ENCODE results near the gene AGPAT2. TPM values are rescaled to one million over a fixed set of nuclear protein-coding genes. Genes with fewer than 3 reads are reported as not detected.
A peak's percentile ranks its signal among the peaks of the same experiment; 100 is the strongest.

AGPAT2 gene
- total RNA-seq, 1 experiment from 2014 or later = 30.4 TPM

DNA sequence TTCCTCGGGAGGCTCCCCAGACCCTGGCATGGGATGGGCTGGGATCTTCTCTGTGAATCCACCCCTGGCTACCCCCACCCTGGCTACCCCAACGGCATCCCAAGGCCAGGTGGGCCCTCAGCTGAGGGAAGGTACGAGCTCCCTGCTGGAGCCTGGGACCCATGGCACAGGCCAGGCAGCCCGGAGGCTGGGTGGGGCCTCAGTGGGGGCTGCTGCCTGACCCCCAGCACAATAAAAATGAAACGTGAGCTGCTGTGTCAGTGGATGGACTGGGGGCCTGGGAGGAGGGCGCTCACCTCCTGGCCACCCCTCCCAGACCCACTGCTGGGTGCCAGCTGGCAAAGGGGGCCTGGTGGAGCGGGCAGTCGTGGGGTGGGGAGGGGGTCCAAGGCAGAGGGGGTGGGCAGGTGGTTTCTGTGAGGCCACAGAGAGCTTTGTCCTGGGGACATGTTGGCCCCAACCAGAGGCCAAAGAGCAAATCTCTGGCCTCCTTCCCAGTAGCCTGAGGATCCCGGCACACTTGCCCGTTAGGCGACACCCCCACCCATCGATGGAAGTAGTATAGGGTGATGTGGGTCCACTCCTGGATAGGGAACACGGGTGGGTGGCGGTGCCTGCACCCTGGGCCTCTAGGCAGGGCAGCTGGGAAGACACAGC lies 14.7 kb downstream of the AGPAT2 start:
- no peaks in the 10 kb centered on the region for H3K4me1 Mint-ChIP-seq (ENCODE audit: insufficient read depth, unreplicated experiment)
- H3K4me3 Mint-ChIP-seq (ENCODE audit: unreplicated experiment) = no peak overlapping the region
- TF ChIP-seq CTCF (IDR thresholded peaks at IDR 0.05; ENCODE audit: unreplicated experiment) = no peak
- no peak overlapping the region for H3K27ac Mint-ChIP-seq (ENCODE audit: low read depth, unreplicated experiment)
- no peak for DNase-seq (ENCODE audit: unreplicated experiment)
- no peaks in the 10 kb centered on the region for H3K27me3 Mint-ChIP-seq (ENCODE audit: insufficient read depth, unreplicated experiment)
- intact Hi-C loops (cut with micrococcal nuclease) = no loop called here
- no TSS peak for BruUV-seq (replicated peaks)
- ChIA-PET CTCF (interaction anchor here (0.7 to 3.4 kb wide), 9 partner anchors 8 to 283 kb away, joined by 3 to 22 read pairs (median 3); no protein-coding TSS in a partner anchor), POLR2A (interaction anchor here (0.7 to 1.2 kb wide), 3 partner anchors 14 to 335 kb away, joined by 3 to 4 read pairs (median 4); no protein-coding TSS in a partner anchor)
- no peaks in the 10 kb centered on the region for H3K9me3 Mint-ChIP-seq (ENCODE audit: unreplicated experiment)
- peaks cover 13% of the 10 kb centered on the region for H3K36me3 Mint-ChIP-seq (ENCODE audit: insufficient read depth, unreplicated experiment)

- intact Hi-C loops (cut with micrococcal nuclease) = no loop called here
- TF ChIP-seq CTCF (IDR thresholded peaks at IDR 0.05; ENCODE audit: unreplicated experiment) = peak; percentile 85
- H3K27ac Mint-ChIP-seq (ENCODE audit: low read depth, unreplicated experiment) = no peak overlapping the region
- DNase-seq (ENCODE audit: unreplicated experiment) = peak; percentile 28
- H3K27me3 Mint-ChIP-seq (ENCODE audit: insufficient read depth, unreplicated experiment) = no peaks in the 10 kb centered on the region
- no peak overlapping the region for H3K4me3 Mint-ChIP-seq (ENCODE audit: unreplicated experiment)
- H3K36me3 Mint-ChIP-seq (ENCODE audit: insufficient read depth, unreplicated experiment) = peaks cover 13% of the 10 kb centered on the region
- no peaks in the 10 kb centered on the region for H3K9me3 Mint-ChIP-seq (ENCODE audit: unreplicated experiment)
- ChIA-PET CTCF (interaction anchor here (0.6 to 3.4 kb wide), 12 partner anchors 12 to 476 kb away, joined by 3 to 22 read pairs (median 3); no protein-coding TSS in a partner anchor), POLR2A (interaction anchor here (0.6 to 1.2 kb wide), 4 partner anchors 10 to 334 kb away, joined by 3 to 4 read pairs (median 4); no protein-coding TSS in a partner anchor)
- no peaks in the 10 kb centered on the region for H3K4me1 Mint-ChIP-seq (ENCODE audit: insufficient read depth, unreplicated experiment)
- no TSS peak for BruUV-seq (replicated peaks)
Measured at GRCh38 chr9:136671646-136672430, 15.4 kb downstream of the AGPAT2 start.

GRCh38 chr9:136671254-136671614 lies 16.0 kb downstream of the AGPAT2 start:
- Mint-ChIP-seq H3K4me3 (ENCODE audit: unreplicated experiment) (no peak overlapping the region), H3K27ac (ENCODE audit: low read depth, unreplicated experiment) (no peak overlapping the region), H3K36me3 (ENCODE audit: insufficient read depth, unreplicated experiment) (peaks cover 13% of the 10 kb centered on the region), H3K4me1 (ENCODE audit: insufficient read depth, unreplicated experiment) (no peaks in the 10 kb centered on the region), H3K27me3 (ENCODE audit: insufficient read depth, unreplicated experiment) (no peaks in the 10 kb centered on the region), H3K9me3 (ENCODE audit: unreplicated experiment) (no peaks in the 10 kb centered on the region)
- POLR2A ChIA-PET = interaction anchor here (0.6 to 1.0 kb wide), 2 partner anchors 10 to 23 kb away, joined by 3 to 4 read pairs; no protein-coding TSS in a partner anchor
- CTCF ChIA-PET = interaction anchor here (0.6 to 3.4 kb wide), 6 partner anchors 12 to 477 kb away, joined by 3 to 22 read pairs (median 4); no protein-coding TSS in a partner anchor
- no TSS peak for BruUV-seq (replicated peaks)
- DNase-seq (ENCODE audit: unreplicated experiment) = no peak
- intact Hi-C loops (cut with micrococcal nuclease) = no loop called here
- no peak for TF ChIP-seq CTCF (IDR thresholded peaks at IDR 0.05; ENCODE audit: unreplicated experiment)

Data from MCF 10A (cell line).